Measurements from ENCODE around the gene HDGF. TPM values are rescaled to one million over a fixed set of nuclear protein-coding genes. Genes with fewer than 3 reads are reported as not detected.

HDGF gene
- total RNA-seq, 4 donors from 2014 or later = 180 to 278 (median 236) TPM

GRCh38 chr1:156742801-156743200, 8.7 kb downstream of the HDGF start:
- WGBS, 2 donors = 89 to 91% methylated on average over 4 of the region's 4 CpGs
- intact Hi-C loops (cut with DNase I) = no loop called here
- H3K4me3 ChIP-seq = no peak overlapping the region
- no peak for DNase-seq
- H3K27me3 ChIP-seq = no peaks in the 10 kb centered on the region
- H3K4me1 ChIP-seq = peaks cover 24 to 73% (median 35%) of the 10 kb centered on the region in 3 donors
- H3K36me3 ChIP-seq = peaks cover 23 to 47% (median 26%) of the 10 kb centered on the region in 3 donors
- TF ChIP-seq POLR2A (IDR thresholded peaks at IDR 0.05) (no peak), CTCF (IDR thresholded peaks at IDR 0.05) (no peak)
- H3K27ac ChIP-seq = no peak overlapping the region
- no peaks in the 10 kb centered on the region for H3K9me3 ChIP-seq

GRCh38 chr1:156742017-156742416, 9.5 kb downstream of the HDGF start:
- H3K4me1 ChIP-seq = peaks cover 17 to 65% (median 32%) of the 10 kb centered on the region in 3 donors
- H3K27me3 ChIP-seq = no peaks in the 10 kb centered on the region
- H3K27ac ChIP-seq = peak overlapping the region; percentile 76 to 95 (median 92)
- H3K36me3 ChIP-seq = peaks cover 24 to 55% (median 32%) of the 10 kb centered on the region in 3 donors
- no peak for DNase-seq
- no peaks in the 10 kb centered on the region for H3K9me3 ChIP-seq
- 67 to 72% methylated on average over 3 of the region's 3 CpGs for WGBS, 2 donors
- intact Hi-C loops (cut with DNase I) = no loop called here
- no peak overlapping the region for H3K4me3 ChIP-seq
- TF ChIP-seq CTCF (IDR thresholded peaks at IDR 0.05) (no peak), POLR2A (IDR thresholded peaks at IDR 0.05) (no peak)

- no peaks in the 10 kb centered on the region for H3K9me3 ChIP-seq
- TF ChIP-seq POLR2A (IDR thresholded peaks at IDR 0.05) (no peak), CTCF (IDR thresholded peaks at IDR 0.05) (no peak)
- no peak for DNase-seq
- peak overlapping the region; percentile 76 to 95 (median 92) for H3K27ac ChIP-seq
- peaks cover 13 to 60% (median 29%) of the 10 kb centered on the region in 3 donors for H3K4me1 ChIP-seq
- 41 to 52% methylated on average over 8 of the region's 8 CpGs for WGBS, 2 donors
- intact Hi-C loops (cut with DNase I) = no loop called here
- peaks cover 28 to 60% (median 37%) of the 10 kb centered on the region in 3 donors for H3K36me3 ChIP-seq
- H3K27me3 ChIP-seq = no peaks in the 10 kb centered on the region
- peak overlapping the region in 3 of 4 donors; percentile 79 to 90 (median 87) for H3K4me3 ChIP-seq
Observed at GRCh38 chr1:156741481-156741983, 9.9 kb downstream of the HDGF start.

GRCh38 chr1:156740741-156741480, 10.6 kb downstream of the HDGF start, which contains the start of gene MRPL24:
MRPL24 (minus strand) TSS chr1:156741088; CDS start chr1:156738704, 2,384 bp downstream.
- intact Hi-C loops (cut with DNase I) = no loop called here
- Histone ChIP-seq H3K4me3 (peak within 1 kb of the TSS; percentile 50 to 90 (median 83)), H3K9me3 (no peaks in the 10 kb centered on the region), H3K27me3 (no peaks in the 10 kb centered on the region), H3K4me1 (peaks cover 6 to 54% (median 23%) of the 10 kb centered on the region in 3 donors), H3K36me3 (peaks cover 34 to 66% (median 41%) of the 10 kb centered on the region in 3 donors), H3K27ac (peak within 1 kb of the TSS; percentile 76 to 95 (median 92))
- TF ChIP-seq CTCF (IDR thresholded peaks at IDR 0.05) = peak in 1 of 6 experiments; percentile 18
- peak in 2 of 4 donors; percentile 31 to 54 for TF ChIP-seq POLR2A (IDR thresholded peaks at IDR 0.05)
- 0% methylated on average over 15 to 18 of the region's 38 CpGs for WGBS, 2 donors
- DNase-seq = peak; percentile 91

- 11 to 19% methylated on average over 6 of the region's 7 CpGs for WGBS, 2 donors
Observed at GRCh38 chr1:156740237-156740740, 11.2 kb downstream of the HDGF start.

More at GRCh38 chr1:156740237-156740740, 11.2 kb downstream of the HDGF start:
- no peak for DNase-seq
- intact Hi-C loops (cut with DNase I) = no loop called here
- Histone ChIP-seq H3K4me1 (peaks cover under 1 to 48% (median 16%) of the 10 kb centered on the region in 3 donors), H3K27me3 (no peaks in the 10 kb centered on the region), H3K36me3 (peaks cover 34 to 70% (median 41%) of the 10 kb centered on the region in 3 donors), H3K4me3 (peak overlapping the region; percentile 50 to 90 (median 83)), H3K27ac (peak overlapping the region; percentile 62 to 93 (median 87)), H3K9me3 (no peaks in the 10 kb centered on the region)
- TF ChIP-seq CTCF (IDR thresholded peaks at IDR 0.05) (no peak), POLR2A (IDR thresholded peaks at IDR 0.05) (no peak)
